Smooth muscle cell (in vitro differentiated cells): Measurements from ENCODE around the gene ZFHX2. TPM values are rescaled to one million over a fixed set of nuclear protein-coding genes. Genes with fewer than 3 reads are reported as not detected.
A peak's percentile ranks its signal among the peaks of the same experiment; 100 is the strongest.
"Not testable (repeated sequence)": the region's sequence is repeated elsewhere in the genome, so short reads cannot be mapped to it uniquely, and the experiment has no call there.

Source experiments
- DNase-seq: peaks from one replicate; lab custom pipeline; 2025; ENCODE audit not compliant: unreplicated experiment; lab: John Stamatoyannopoulos, UW
- H2AFZ ChIP-seq: fragments of 200-600 bp; sonication (generic); 2 replicates; pipeline ENCODE4 v1.6.0; 2016; ENCODE audit warnings: antibody characterized with exemption, low read depth, mild to moderate bottlenecking
- H3F3A ChIP-seq: fragments of 200-600 bp; sonication (generic); 2 replicates; pipeline ENCODE4 v1.6.0; 2017; ENCODE audit warnings: antibody characterized with exemption, low read depth
- H3K27ac ChIP-seq: fragments of 200-600 bp; sonication (generic); 2 replicates; pipeline ENCODE4 v1.5.1; 2016; ENCODE audit warnings: low read depth, mild to moderate bottlenecking
- H3K27me3 ChIP-seq: fragments of 200-600 bp; sonication (generic); 2 replicates; pipeline ENCODE4 v1.6.1; 2016; ENCODE audit warnings: low read depth, mild to moderate bottlenecking
- H3K36me3 ChIP-seq: fragments of 200-600 bp; sonication (generic); 2 replicates; pipeline ENCODE4 v1.5.1; 2016; ENCODE audit warnings: low read depth
- H3K4me1 ChIP-seq: fragments of 200-600 bp; sonication (generic); 2 replicates; pipeline ENCODE4 v1.5.1; 2016; ENCODE audit warnings: low read depth
- H3K4me2 ChIP-seq: fragments of 200-600 bp; sonication (generic); 2 replicates; pipeline ENCODE4 v1.6.0; 2016; ENCODE audit warnings: mild to moderate bottlenecking
- H3K4me3 ChIP-seq: fragments of 200-600 bp; sonication (generic); 2 replicates; pipeline ENCODE4 v1.5.1; 2016; ENCODE audit warnings: mild to moderate bottlenecking
- H3K79me2 ChIP-seq: fragments of 200-600 bp; sonication (generic); 2 replicates; pipeline ENCODE4 v1.6.0; 2016; ENCODE audit warnings: low read depth, mild to moderate bottlenecking
- H3K9ac ChIP-seq: fragments of 200-600 bp; sonication (generic); 2 replicates; pipeline ENCODE4 v1.6.0; 2016; ENCODE audit warnings: low read depth
- H3K9me3 ChIP-seq: fragments of 200-600 bp; sonication (generic); replicated peaks from 2 replicates; pipeline ENCODE4 v1.5.1; 2016; ENCODE audit warnings: low read depth
- H4K20me1 ChIP-seq: fragments of 200-600 bp; sonication (generic); 2 replicates; pipeline ENCODE4 v1.6.0; 2016; ENCODE audit warnings: low read depth
- CTCF ChIP-seq: fragments of 200-600 bp; sonication (generic); IDR thresholded peaks from 2 replicates; pipeline ENCODE4 v1.5.1; 2017; ENCODE audit warnings: borderline replicate concordance, mild to moderate bottlenecking, antibody characterized with exemption; ENCODE audit not compliant: insufficient read depth, poor library complexity, severe bottlenecking
- WGBS: methylation state at CpG from one replicate; pipeline ENCODE4 v1.1.7; 2016; ENCODE audit warnings: low lambda C conversion rate; 5-methylcytosine and 5-hydroxymethylcytosine counted together
- polyA plus RNA-seq: library from polyadenylated mRNA; unstranded; fragments of >200 nt; fragmentation: Nextera tagmentation; extraction: Ambion mirVana; gene quantifications from 2 replicates; pipeline ENCODE4 v1.2.1, GENCODE V29; 2016
- total RNA-seq: library from RNA; depleted of rRNA; stranded (reverse); fragments of >200 nt; gene quantifications from 2 replicates; pipeline ENCODE4 v1.2.3, GENCODE V29; 2014

The ZFHX2 gene
- 0.13 and 0.27 TPM in 2 replicates for total RNA-seq
- polyA plus RNA-seq, result 1.4 and 1.6 TPM in 2 replicates

GRCh38 chr14:23551266-23552028 is at the start of gene ZFHX2:
ZFHX2 (minus strand) TSS chr14:23551765; CDS start chr14:23535325, 16,440 bp downstream.
- DNase-seq, result no peak
- under 1% methylated on average over 34 of the region's 49 CpGs for WGBS

GRCh38 chr14:23600806-23601205 is 49.2 kb upstream of the ZFHX2 start:
- Histone ChIP-seq H3F3A (no peaks in the 10 kb centered on the region), H3K4me3 (no peak overlapping the region), H3K27ac (no peak overlapping the region), H3K36me3 (no peaks in the 10 kb centered on the region), H4K20me1 (no peaks in the 10 kb centered on the region), H3K9ac (no peak overlapping the region), H3K79me2 (no peaks in the 10 kb centered on the region), H3K4me2 (no peak overlapping the region), H3K27me3 (no peaks in the 10 kb centered on the region), H3K9me3 (no peaks in the 10 kb centered on the region), H2AFZ (no peak overlapping the region), H3K4me1 (no peaks in the 10 kb centered on the region)
- 80% methylated on average over 1 of the region's 1 CpG for WGBS
- no peak for TF ChIP-seq CTCF
- DNase-seq, result no peak

More at GRCh38 chr14:23551266-23552028, at the start of gene ZFHX2:
- no peaks in the 10 kb centered on the region for H3K36me3 ChIP-seq
- H2AFZ ChIP-seq, result peak within 1 kb of the TSS; percentile 88
- peaks cover 6% of the 10 kb centered on the region for H3F3A ChIP-seq
- no peaks in the 10 kb centered on the region for H3K79me2 ChIP-seq
- no peaks in the 10 kb centered on the region for H3K9me3 ChIP-seq
- peak within 1 kb of the TSS; percentile 59 for H3K27ac ChIP-seq
- TF ChIP-seq CTCF, result no peak
- H3K4me3 ChIP-seq, result peak within 1 kb of the TSS; percentile 75
- peak within 1 kb of the TSS; percentile 87 for H3K4me2 ChIP-seq
- H4K20me1 ChIP-seq, result no peaks in the 10 kb centered on the region
- H3K4me1 ChIP-seq, result peaks cover 35% of the 10 kb centered on the region
- H3K9ac ChIP-seq, result peak within 1 kb of the TSS; percentile 63
- no peaks in the 10 kb centered on the region for H3K27me3 ChIP-seq

- no peaks in the 10 kb centered on the region for H3K27me3 ChIP-seq
- no peak overlapping the region for H3K27ac ChIP-seq
- H3K9me3 ChIP-seq, result no peaks in the 10 kb centered on the region
- no peaks in the 10 kb centered on the region for H3K79me2 ChIP-seq
- H2AFZ ChIP-seq, result no peak overlapping the region
- no peaks in the 10 kb centered on the region for H3K36me3 ChIP-seq
- TF ChIP-seq CTCF, result no peak
- no peak overlapping the region for H3K4me3 ChIP-seq
- WGBS, result 58% methylated on average over 2 of the region's 2 CpGs
- no peak overlapping the region for H3K9ac ChIP-seq
- H4K20me1 ChIP-seq, result no peaks in the 10 kb centered on the region
- no peaks in the 10 kb centered on the region for H3F3A ChIP-seq
- DNase-seq, result no peak
- no peak overlapping the region for H3K4me2 ChIP-seq
- H3K4me1 ChIP-seq, result no peaks in the 10 kb centered on the region
Observed at GRCh38 chr14:23600322-23600707, 48.8 kb upstream of the ZFHX2 start.

- not testable (repeated sequence) for H4K20me1 ChIP-seq, H3K9me3 ChIP-seq, H3K4me3 ChIP-seq, H3K27me3 ChIP-seq, H3K9ac ChIP-seq, H3K27ac ChIP-seq, H3K36me3 ChIP-seq, H3K79me2 ChIP-seq, DNase-seq, H3F3A ChIP-seq, H3K4me1 ChIP-seq, H2AFZ ChIP-seq, H3K4me2 ChIP-seq
- 87% methylated on average over 3 of the region's 3 CpGs for WGBS
Observed at GRCh38 chr14:23594191-23594590, 42.6 kb upstream of the ZFHX2 start.
